A673 (cell line): ENCODE measurements around the gene HK1.

Experiments used
- CTCF ChIP-seq: fragments of 300-800, 200-600 bp; sonication (generic); conservative IDR thresholded peaks from 2 replicates; pipeline ENCODE4 v1.5.1; 2017; ENCODE audit warnings: low read depth, mild to moderate bottlenecking, antibody characterized with exemption, low read length, moderate library complexity, mixed read lengths
- EZH2 ChIP-seq: fragments of 200-600 bp; sonication (generic); IDR thresholded peaks from 2 replicates; pipeline ENCODE4 v1.6.1; 2017; ENCODE audit warnings: borderline replicate concordance, low read depth, mild to moderate bottlenecking, mixed read lengths, antibody characterized with exemption, low read length; ENCODE audit not compliant: poor library complexity, severe bottlenecking

DNA sequence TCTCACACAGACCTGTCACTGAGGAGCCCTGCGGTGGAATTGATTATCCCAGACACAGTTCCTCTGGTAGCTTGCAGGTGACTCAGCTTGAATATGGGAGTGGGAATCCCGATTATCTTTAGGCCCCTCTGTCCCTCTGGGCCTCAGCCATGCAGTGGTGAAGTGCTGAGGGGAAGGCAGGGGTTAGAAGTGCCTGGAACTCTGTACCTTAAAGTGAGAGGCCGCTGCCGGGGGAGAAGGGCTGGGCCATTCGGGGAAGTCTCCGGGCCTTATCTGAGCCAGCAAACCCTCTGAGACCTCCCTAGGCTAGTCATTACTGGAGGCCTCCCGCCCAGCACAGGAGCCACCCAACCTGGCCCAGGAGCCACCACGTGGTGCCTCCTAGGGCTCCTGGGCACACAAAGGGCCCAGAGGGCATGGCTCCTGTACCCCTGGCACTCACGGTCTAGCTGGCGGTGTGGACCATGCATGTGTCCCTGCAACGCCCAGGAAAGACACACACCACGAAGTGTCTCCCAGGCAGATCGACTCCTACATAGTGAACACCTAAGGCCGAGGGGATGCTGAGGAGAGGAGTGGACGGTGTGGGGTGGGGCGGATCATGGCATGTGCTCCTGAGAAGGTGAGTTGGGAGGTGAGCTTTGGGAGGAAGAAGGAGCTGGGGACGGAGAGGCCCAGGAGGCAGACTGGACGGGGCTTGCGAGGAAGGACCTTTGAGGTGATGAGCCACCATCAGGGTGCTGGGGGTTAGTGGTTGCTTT, 56.2 kb downstream of the HK1 start:
- TF ChIP-seq CTCF (no peak), EZH2 (no peak)
